Hepatocyte (in vitro differentiated cells): ENCODE data around the gene RPE. TPM values are rescaled to one million over a fixed set of nuclear protein-coding genes. Genes with fewer than 3 reads are reported as not detected.

Experiments used
- DNase-seq: peaks from one replicate; pipeline ENCODE4 v3.0.0-alpha.2; 2016; ENCODE audit warnings: low spot score
- H2AFZ ChIP-seq: fragments of 200-600 bp; sonication (generic); 2 replicates; pipeline ENCODE4 v1.6.0; 2016; ENCODE audit warnings: antibody characterized with exemption, mild to moderate bottlenecking
- H3K27ac ChIP-seq: fragments of 200-600 bp; sonication (generic); 2 replicates; pipeline ENCODE4 v1.5.1; 2016; ENCODE audit warnings: mild to moderate bottlenecking
- H3K27me3 ChIP-seq: fragments of 200-600 bp; sonication (generic); 2 replicates; pipeline ENCODE4 v1.6.1; 2016
- H3K36me3 ChIP-seq: fragments of 200-600 bp; sonication (generic); replicated peaks from 2 replicates; pipeline ENCODE4 v1.5.1; 2016; ENCODE audit warnings: low read depth; ENCODE audit not compliant: insufficient read depth
- H3K4me1 ChIP-seq: fragments of 200-600 bp; sonication (generic); 2 replicates; pipeline ENCODE4 v1.5.1; 2016; ENCODE audit warnings: mild to moderate bottlenecking, moderate library complexity; ENCODE audit not compliant: insufficient read depth
- H3K4me2 ChIP-seq: fragments of 200-600 bp; sonication (generic); 2 replicates; pipeline ENCODE4 v1.6.0; 2016
- H3K4me3 ChIP-seq: fragments of 200-600 bp; sonication (generic); 2 replicates; pipeline ENCODE4 v1.5.1; 2016; ENCODE audit warnings: mild to moderate bottlenecking
- H3K79me2 ChIP-seq: fragments of 200-600 bp; sonication (generic); 2 replicates; pipeline ENCODE4 v1.6.0; 2017; ENCODE audit warnings: mild to moderate bottlenecking
- H3K9me2 ChIP-seq: fragments of 200-600 bp; sonication (generic); replicated peaks from 2 replicates; pipeline ENCODE4 v1.6.0; 2017; ENCODE audit warnings: mild to moderate bottlenecking; ENCODE audit not compliant: insufficient read depth
- H3K9me3 ChIP-seq: fragments of 200-600 bp; sonication (generic); 2 replicates; pipeline ENCODE4 v1.5.1; 2016; ENCODE audit warnings: low read depth, mild to moderate bottlenecking
- H4K20me1 ChIP-seq: fragments of 200-600 bp; sonication (generic); 2 replicates; pipeline ENCODE4 v1.6.0; 2016; ENCODE audit warnings: mild to moderate bottlenecking; ENCODE audit not compliant: insufficient read depth, poor library complexity, severe bottlenecking
- CTCF ChIP-seq: fragments of 200-600 bp; sonication (generic); IDR thresholded peaks from 2 replicates; pipeline ENCODE4 v1.5.1; 2016; ENCODE audit warnings: antibody characterized with exemption, mild to moderate bottlenecking; ENCODE audit not compliant: poor library complexity
- EZH2 ChIP-seq: fragments of 200-600 bp; sonication (generic); IDR thresholded peaks from 2 replicates; pipeline ENCODE4 v1.6.1; 2016; ENCODE audit warnings: antibody characterized with exemption, mild to moderate bottlenecking, borderline replicate concordance
- EZH2phosphoT487 ChIP-seq: fragments of 200-600 bp; sonication (generic); IDR thresholded peaks from one replicate; pipeline ENCODE4 v1.6.1; 2018; ENCODE audit warnings: antibody characterized with exemption, mild to moderate bottlenecking, low read depth, moderate library complexity; ENCODE audit not compliant: unreplicated experiment, severe bottlenecking
- WGBS: methylation state at CpG from one replicate; pipeline ENCODE4 v1.1.6; 2016; ENCODE audit warnings: low lambda C conversion rate; ENCODE audit errors: missing lambda C conversion rate; 5-methylcytosine and 5-hydroxymethylcytosine counted together
- polyA plus RNA-seq: library from polyadenylated mRNA; unstranded; fragments of >200 nt; fragmentation: Nextera tagmentation; extraction: Ambion mirVana; gene quantifications from 2 replicates; pipeline ENCODE4 v1.2.1, GENCODE V29; 2016
- total RNA-seq: library from RNA; depleted of rRNA; stranded (reverse); fragments of >200 nt; gene quantifications from 2 replicates; pipeline ENCODE4 v1.2.3, GENCODE V29; 2014

Gene RPE
- total and polyA plus RNA-seq, 2 experiments from 2014 or later = 31.8 to 47.6 TPM

GRCh38 chr2:209990838-209991237, 11.6 kb upstream of the RPE start:
- Histone ChIP-seq H2AFZ (no peak overlapping the region), H3K4me2 (no peak overlapping the region), H3K4me3 (no peak overlapping the region), H3K9me3 (no peaks in the 10 kb centered on the region), H3K27ac (no peak overlapping the region), H3K4me1 (no peaks in the 10 kb centered on the region), H3K36me3 (no peaks in the 10 kb centered on the region), H3K9me2 (no peaks in the 10 kb centered on the region), H4K20me1 (no peaks in the 10 kb centered on the region), H3K79me2 (no peaks in the 10 kb centered on the region), H3K27me3 (peaks cover 15% of the 10 kb centered on the region)
- 66% methylated on average over 2 of the region's 2 CpGs for WGBS
- TF ChIP-seq EZH2phosphoT487 (no peak), EZH2 (no peak), CTCF (no peak)
- no peak for DNase-seq

- H3K9me3 ChIP-seq = no peaks in the 10 kb centered on the region
- H3K79me2 ChIP-seq = no peaks in the 10 kb centered on the region
- no peak for TF ChIP-seq EZH2
- no peak for TF ChIP-seq EZH2phosphoT487
- TF ChIP-seq CTCF = no peak
- no peak overlapping the region for H2AFZ ChIP-seq
- peaks cover 6% of the 10 kb centered on the region for H3K27me3 ChIP-seq
- H3K4me3 ChIP-seq = no peak overlapping the region
- H3K4me1 ChIP-seq = no peaks in the 10 kb centered on the region
- WGBS = 91% methylated on average over 9 of the region's 9 CpGs
- no peak overlapping the region for H3K4me2 ChIP-seq
- H3K36me3 ChIP-seq = no peaks in the 10 kb centered on the region
- H3K27ac ChIP-seq = no peak overlapping the region
- H4K20me1 ChIP-seq = no peaks in the 10 kb centered on the region
- no peaks in the 10 kb centered on the region for H3K9me2 ChIP-seq
- no peak for DNase-seq
These were observed 8.5 kb upstream of the RPE start for GRCh38 chr2:209993968-209994367.

GRCh38 chr2:209998596-209998995, 3.8 kb upstream of the RPE start:
- H2AFZ ChIP-seq = no peak overlapping the region

More at GRCh38 chr2:209998596-209998995, 3.8 kb upstream of the RPE start:
- no peaks in the 10 kb centered on the region for H4K20me1 ChIP-seq
- WGBS = 79% methylated on average over 1 of the region's 1 CpG
- no peak overlapping the region for H3K4me3 ChIP-seq
- peaks cover 6% of the 10 kb centered on the region for H3K4me1 ChIP-seq
- H3K27me3 ChIP-seq = no peaks in the 10 kb centered on the region
- H3K79me2 ChIP-seq = peaks cover 10% of the 10 kb centered on the region
- TF ChIP-seq EZH2phosphoT487 = no peak
- no peak for TF ChIP-seq CTCF
- H3K36me3 ChIP-seq = no peaks in the 10 kb centered on the region
- DNase-seq = no peak
- no peak overlapping the region for H3K4me2 ChIP-seq
- H3K9me3 ChIP-seq = no peaks in the 10 kb centered on the region
- H3K9me2 ChIP-seq = no peaks in the 10 kb centered on the region
- H3K27ac ChIP-seq = no peak overlapping the region
